GM19025 (cell line): Measurements from ENCODE around the gene FRRS1.
A peak's percentile ranks its signal among the peaks of the same experiment; 100 is the strongest.

ENCODE experiments used
- ATAC-seq: cut with Tn5 transposase; IDR thresholded peaks from one replicate; pipeline ENCODE4 v1.9.1; 2021; ENCODE audit warnings: mild to moderate bottlenecking, low read depth, moderate library complexity; ENCODE audit not compliant: unreplicated experiment

FRRS1 gene

GRCh38 chr1:99738858-99739465, 27.5 kb downstream of the FRRS1 start:
- ATAC-seq: no peak

DNA sequence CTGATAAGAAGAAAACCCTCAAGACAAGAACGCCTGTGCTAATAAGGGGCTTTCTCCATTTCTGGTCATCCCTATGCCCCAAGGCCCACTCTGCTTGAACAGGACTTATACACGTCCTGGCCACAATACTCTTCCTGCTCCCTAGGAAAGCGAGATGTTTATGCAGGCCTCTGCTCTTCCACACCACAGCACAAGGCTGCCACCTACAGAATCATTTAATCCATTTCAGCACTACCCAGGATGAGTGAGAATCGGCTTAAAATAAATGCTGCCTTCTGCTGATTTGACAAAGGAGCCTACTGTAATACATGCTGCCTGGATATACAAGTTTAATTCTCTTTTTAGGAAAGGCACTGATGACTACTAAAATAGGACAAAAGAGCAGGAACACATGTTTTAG, 29.4 kb downstream of the FRRS1 start:
- ATAC-seq: no peak

DNA sequence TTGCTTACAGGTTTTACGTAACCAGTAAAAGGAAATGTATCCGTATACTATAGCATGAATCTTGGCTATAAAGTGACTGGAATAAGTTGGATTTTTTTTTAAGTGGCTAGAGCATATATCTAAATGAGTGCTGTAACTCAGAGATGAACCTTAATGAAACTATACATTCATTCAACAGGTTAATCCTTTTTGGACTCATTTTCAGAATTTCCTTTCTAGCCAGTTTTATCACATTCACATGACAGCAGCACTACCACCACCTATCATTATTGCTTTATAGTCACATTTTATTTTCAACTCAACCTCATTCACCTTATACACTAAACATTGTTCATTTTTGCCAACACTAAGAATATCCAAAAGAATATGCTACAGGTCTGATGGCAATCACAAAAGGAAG, 30.6 kb downstream of the FRRS1 start:
- ATAC-seq: no peak

GRCh38 chr1:99731384-99731783, 35.1 kb downstream of the FRRS1 start:
- no peak for ATAC-seq

DNA sequence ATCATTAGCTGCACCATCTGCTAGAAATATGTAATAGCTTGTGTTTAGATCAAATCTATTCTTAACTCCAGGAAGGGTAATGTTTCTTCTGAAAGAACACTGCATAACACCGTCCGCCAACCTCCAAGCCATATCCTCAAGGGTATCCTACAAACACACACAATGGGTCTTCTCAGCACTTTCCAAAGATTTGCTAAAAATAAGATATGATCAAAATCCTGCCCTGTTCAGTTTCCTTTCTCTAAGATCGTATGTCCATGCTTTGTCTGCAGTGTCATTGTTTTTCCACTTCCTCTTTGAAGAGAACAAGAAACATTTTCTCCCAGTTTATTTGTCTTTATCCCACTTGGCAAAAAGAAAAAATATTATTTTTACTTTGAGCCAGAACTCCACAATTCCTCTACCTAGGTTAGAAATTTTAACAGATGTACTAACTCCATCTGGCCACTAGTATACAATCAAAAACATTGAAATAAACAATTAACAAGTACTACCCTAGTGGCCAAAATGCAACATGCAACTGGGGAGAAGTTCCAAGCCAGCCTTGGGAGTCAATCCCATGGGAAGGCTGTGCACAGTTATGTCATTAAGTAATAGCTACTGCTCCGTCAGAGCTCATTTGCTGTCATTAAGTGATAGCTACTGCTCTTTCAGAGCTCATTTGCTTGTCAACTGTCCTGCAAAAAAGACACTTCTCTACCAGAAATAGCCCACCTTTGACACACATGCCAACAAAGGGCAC, 37.8 kb downstream of the FRRS1 start:
- ATAC-seq: no peak

DNA sequence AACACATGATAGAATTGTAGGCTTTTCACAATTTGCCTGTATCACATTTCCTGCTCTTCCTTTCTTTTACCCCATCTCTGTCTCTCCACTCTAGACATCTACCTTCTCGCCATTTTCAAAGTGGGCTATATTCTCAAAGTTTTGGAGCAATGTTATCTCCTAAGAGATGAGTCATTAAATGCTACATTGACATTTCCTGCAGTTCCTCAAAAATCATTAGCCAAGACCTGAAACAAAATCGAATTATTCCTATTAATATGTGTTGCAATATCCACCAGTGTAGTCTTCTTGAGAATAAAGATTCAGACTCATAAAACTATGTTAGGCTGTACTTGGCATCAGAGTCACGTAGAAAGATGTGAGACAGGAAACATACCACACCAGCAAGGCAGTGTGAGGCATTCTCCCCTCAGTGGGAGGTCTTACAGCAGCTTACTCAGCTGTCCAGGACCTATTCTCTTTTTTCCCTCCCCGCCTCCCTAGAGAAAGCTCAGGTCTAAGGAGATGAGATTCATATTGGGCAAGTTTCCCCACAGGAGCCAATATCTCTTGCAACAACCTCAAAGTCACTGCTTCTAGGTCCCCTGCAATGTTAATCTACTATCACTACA, 38.8 kb downstream of the FRRS1 start:
- ATAC-seq: no peak

DNA sequence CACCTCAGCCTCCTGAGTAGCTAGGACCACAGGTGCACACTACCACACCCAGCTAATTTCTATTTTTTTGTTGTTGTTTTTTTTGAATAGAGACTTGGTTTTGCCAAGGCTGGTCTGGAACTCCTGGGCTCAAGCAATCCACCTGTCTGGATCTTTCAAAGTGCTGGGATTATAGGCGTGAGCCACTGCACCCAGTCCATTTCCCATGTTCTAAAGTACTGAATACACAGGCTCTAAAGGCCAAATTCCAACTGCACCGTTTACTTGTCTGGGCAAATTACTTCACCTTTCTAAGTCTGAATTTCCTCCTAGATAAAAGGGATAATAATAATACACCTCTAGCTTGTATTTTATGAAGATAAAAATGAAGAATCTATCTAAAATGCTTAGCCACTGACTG, 39.6 kb downstream of the FRRS1 start:
- no peak for ATAC-seq

DNA sequence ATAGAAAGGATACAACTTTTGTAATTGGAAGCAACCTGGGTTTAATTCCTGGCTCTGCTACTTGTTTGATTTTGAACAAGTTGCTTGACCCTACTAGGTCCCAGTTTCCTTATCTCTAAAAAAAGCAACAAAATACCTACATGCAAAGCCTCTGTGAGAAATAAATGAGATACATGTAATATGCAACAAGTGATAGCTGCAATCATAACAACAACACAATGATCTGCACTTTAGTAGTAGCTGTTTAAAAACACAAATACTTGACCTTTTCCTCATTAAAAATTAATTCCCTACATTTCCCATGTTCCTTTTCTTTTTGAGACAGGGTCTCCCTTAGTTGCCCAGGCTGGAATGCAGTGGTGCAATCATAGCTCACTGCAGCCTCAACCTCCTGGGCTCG, 40.0 kb downstream of the FRRS1 start:
- no peak for ATAC-seq

DNA sequence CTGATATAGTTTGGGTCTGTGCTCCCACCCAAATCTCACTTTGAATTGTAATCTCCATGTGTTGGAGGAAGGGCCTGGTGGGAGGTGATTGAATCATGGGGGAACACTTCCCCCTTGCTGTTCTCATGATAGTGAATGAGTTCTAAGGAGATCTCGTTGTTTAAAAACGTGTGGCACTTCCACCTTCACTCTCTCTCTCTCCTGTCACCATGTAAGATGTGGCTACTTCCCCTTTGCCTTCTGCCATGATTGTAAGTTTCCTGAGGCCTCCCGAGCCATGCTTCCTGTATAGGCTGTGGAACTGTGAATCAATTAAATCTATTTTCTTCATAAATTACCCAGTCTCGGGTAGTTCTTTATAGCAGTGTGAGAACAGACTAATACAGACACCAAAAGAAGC, 40.4 kb downstream of the FRRS1 start:
- no peak for ATAC-seq

DNA sequence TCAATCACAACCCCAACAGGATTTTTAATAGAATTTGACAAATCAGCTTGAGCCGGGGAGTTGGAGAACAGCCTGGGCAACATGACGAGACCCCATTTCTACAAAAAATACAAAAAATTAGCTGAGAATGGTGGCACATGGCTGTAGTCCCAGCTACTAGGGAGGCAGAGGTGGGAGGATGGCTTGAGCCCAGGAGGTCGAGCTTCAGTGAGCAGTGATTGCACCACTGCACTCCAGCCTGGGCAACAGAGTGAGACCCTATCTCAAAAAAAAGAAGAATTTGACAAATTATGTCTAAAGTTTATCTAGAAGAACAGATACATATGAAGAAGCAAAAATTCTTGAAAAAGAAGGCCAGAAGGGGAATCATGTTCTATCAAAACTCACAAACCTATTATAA, 43.2 kb downstream of the FRRS1 start:
- ATAC-seq: no peak

DNA sequence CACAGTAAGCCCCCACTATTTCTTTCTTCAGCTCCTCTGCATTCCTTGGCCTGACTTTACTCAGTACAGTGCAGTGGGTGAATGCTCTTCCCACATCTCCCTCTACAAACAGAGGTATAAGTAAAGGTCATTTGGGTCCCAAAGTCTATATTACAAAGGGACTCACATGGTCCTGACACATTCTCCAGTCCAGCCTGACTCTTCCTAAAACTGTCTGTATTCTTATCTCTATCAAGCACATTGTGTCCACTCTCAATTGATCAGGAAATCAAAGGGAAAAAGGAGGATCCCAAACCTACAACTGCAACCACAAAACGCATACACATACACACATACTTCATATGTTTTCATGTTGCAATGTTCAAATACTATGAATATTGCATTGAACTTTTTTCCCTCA, 49.4 kb downstream of the FRRS1 start:
- no peak for ATAC-seq

DNA sequence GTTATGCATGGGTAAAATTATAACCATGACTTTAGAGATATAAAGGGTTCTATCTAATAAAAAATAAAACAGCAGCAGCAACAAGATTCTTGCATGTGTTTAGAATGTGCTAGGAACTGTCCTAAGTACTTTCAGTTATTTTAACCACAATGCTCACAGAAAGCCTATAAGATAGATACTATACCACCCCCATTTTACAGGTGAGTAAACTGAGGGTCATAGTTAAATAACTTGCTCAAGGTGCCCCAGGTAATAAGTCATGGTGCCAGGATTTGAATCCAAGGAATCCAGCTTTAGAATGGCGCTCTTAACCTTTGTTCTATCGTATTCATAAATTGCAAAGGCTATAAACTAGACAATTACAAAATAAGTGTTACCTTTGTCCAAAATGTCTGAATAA, 53.4 kb downstream of the FRRS1 start:
- no peak for ATAC-seq

DNA sequence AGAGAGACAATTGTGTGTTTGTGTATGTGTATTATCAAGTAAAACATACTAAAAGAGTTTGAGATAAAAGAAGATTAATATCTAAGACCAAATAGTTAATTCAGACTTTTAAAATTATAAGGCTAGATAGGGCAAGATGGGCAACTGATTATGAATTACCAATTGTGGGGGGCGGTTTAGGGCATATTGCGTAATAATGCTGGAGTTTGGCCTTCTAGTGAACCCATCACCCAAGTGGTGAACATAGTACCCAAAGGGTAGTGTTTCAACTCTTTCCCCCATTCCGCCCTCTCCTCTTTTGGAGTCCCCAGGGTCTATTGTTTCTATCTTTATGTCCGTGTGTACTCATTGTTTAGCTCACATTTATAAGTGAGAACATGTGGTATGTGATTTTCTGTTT, 55.4 kb downstream of the FRRS1 start:
- ATAC-seq: no peak

GRCh38 chr1:99707535-99708142, 58.8 kb downstream of the FRRS1 start:
- ATAC-seq: peak; percentile 57

DNA sequence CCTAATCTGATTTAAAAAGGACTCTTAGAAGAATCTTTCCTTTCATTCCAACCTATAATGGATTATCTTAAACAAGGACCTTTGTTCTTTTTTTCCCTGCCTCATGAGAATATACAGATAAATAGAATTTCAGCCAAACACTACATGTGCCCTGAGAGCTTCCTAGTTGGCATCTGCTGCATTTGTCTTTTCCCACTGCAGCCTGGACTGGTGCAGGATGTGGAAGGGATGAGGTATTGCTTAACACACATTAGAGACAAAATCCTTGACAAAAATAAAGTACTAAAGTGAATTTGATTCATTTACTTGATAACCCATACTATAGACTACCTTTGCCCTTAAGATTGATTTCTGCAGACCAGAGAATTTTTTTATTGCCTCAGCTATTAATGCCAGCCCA, 61.0 kb downstream of the FRRS1 start:
- no peak for ATAC-seq

DNA sequence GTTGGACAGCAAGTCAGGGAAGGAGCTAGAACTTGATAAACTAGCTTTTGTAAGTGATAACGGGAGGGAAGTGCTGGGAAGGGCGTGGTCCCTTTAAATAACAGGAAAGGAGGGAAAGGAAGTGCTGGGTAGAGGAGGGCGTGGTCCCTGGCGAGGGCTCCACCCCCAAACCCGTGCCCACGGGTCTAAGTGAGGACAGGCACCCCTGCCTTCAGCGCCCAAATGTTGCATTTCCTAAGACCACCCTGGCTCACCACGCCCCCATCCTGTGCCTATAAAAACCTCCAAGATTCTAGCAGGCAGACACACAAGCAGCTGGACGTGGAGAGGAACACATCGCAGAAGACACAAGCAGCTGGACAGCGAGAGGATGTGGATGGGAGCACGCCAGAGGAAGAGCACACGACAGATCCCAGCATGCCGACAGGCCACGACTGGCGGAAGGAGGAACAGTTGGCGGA, 62.0 kb downstream of the FRRS1 start:
- no peak for ATAC-seq

GRCh38 chr1:99702221-99702620, 64.2 kb downstream of the FRRS1 start:
- ATAC-seq: no peak

DNA sequence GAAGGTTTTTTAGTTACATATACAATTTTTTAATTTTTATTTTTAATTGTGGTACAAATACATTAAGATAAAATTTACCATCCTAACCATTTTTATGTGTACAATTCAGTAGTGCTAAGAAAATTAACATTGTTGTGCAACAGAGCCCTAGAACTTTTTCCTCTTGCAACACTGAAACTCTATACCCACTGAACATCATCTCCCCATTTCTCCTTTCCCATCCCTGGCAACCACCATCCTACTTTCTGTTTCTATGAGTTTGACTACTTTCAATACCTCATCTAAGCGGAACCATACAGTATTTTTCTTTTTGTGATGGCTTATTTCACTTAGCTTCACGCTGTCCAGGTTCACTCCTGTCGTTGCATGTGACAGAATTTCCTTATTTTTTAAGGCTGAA, 66.4 kb downstream of the FRRS1 start:
- no peak for ATAC-seq

- ATAC-seq: no peak
These were observed 68.9 kb downstream of the FRRS1 start for GRCh38 chr1:99697580-99697979.

DNA sequence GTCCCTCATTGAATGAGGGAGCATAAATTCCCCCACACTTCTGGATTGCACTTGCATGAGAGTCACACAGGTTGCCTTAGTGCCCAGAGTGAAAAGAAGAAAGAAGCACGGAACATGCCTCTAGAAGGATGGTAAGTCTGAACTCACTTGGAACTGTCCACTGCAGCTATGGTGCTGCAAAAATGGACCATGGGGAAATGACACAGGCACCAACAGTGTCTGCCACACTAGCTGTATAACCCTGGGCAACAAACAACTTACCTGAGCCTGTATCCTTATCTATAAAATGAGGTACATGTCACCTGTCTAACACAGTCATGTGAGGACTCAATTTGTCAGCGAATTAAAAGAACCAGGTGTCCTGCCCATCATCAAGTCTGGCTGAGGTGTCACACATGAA, 69.8 kb downstream of the FRRS1 start:
- no peak for ATAC-seq

DNA sequence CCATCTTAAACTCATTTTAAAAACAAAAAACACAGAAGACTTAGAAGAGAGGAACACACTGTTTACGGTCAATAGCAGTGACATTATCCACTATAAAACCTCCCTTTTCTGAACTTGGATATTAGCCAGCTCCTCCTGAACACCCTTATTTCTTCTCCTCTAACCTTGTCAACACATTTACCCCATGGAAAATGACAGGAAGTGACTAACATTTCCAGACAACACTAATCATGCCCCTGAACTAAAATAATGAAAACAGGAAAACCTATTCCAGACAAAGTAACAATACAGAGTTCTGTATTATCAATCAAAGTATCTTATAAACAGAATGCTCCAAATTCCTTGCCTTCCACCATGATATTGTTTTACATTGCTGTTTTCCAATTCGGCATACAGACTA, 75.3 kb downstream of the FRRS1 start:
- no peak for ATAC-seq
